GM13976 (cell line): Measurements from ENCODE around the gene WNT7B.

Experiments
- DNase-seq: peaks from one replicate; pipeline ENCODE4 v3.0.0; 2012; ENCODE audit warnings: low spot score
- CTCF ChIP-seq: IDR thresholded peaks from 2 replicates; pipeline ENCODE4 v1.5.1; 2012; ENCODE audit warnings: borderline replicate concordance, mild to moderate bottlenecking; ENCODE audit not compliant: insufficient read depth; ENCODE audit errors: extremely low read depth, missing control alignments, control extremely low read depth
- in situ Hi-C: fragments of 300-500 bp; cut with MboI; formaldehyde crosslinking; loops from one replicate; pipeline ENCODE4 v1.12.0; 2022; ENCODE audit warnings: low sequenced_read_pairs, mixed read lengths, inconsistent platforms; ENCODE audit not compliant: unreplicated experiment

Gene WNT7B

GRCh38 chr22:46012881-46013281 lies 35.9 kb upstream of the WNT7B start:
- in situ Hi-C loops: loop anchor here (25.0 kb wide), 1 partner anchor 299 kb away; no protein-coding TSS in a partner anchor
- no peak for DNase-seq
- no peak for TF ChIP-seq CTCF

GRCh38 chr22:46012182-46012880 lies 35.4 kb upstream of the WNT7B start:
- no peak for TF ChIP-seq CTCF
- in situ Hi-C loops: loop anchor here (25.0 kb wide), 1 partner anchor 300 kb away; no protein-coding TSS in a partner anchor
- DNase-seq: no peak

- no peak for TF ChIP-seq CTCF
- DNase-seq: no peak
- in situ Hi-C loops: loop anchor here (25.0 kb wide), 1 partner anchor 301 kb away; no protein-coding TSS in a partner anchor
These were observed 34.7 kb upstream of the WNT7B start for GRCh38 chr22:46011627-46012181.

GRCh38 chr22:46010951-46011626 lies 34.1 kb upstream of the WNT7B start:
- no peak for DNase-seq
- no peak for TF ChIP-seq CTCF
- in situ Hi-C loops: loop anchor here (25.0 kb wide), 1 partner anchor 301 kb away; no protein-coding TSS in a partner anchor

GRCh38 chr22:46010207-46010867 lies 33.4 kb upstream of the WNT7B start:
- in situ Hi-C loops: loop anchor here (25.0 kb wide), 1 partner anchor 302 kb away; no protein-coding TSS in a partner anchor
- DNase-seq: no peak
- TF ChIP-seq CTCF: no peak

GRCh38 chr22:46009730-46010129 lies 32.8 kb upstream of the WNT7B start:
- in situ Hi-C loops: loop anchor here (5.0 to 25.0 kb wide), 2 partner anchors 108 to 303 kb away; no protein-coding TSS in a partner anchor
- DNase-seq: no peak
- no peak for TF ChIP-seq CTCF
